LNCaP clone FGC (cell line): ENCODE data around the gene ALG8.
"Not testable (repeated sequence)": the region's sequence is repeated elsewhere in the genome, so short reads cannot be mapped to it uniquely, and the experiment has no call there.

Experiments
- DNase-seq: peaks from one replicate; pipeline ENCODE4 v3.0.0-alpha.2; 2011; ENCODE audit warnings: low read depth
- H3K4me3 ChIP-seq: 2 replicates; pipeline ENCODE4 v1.5.1; 2011; ENCODE audit warnings: mild to moderate bottlenecking, low read depth, low read length, control low read depth
- TF ChIP-seq, protein P1 (sequence below): IDR thresholded peaks from 2 replicates; pipeline ENCODE4 v1.5.1; 2012; ENCODE audit warnings: mild to moderate bottlenecking; ENCODE audit not compliant: control insufficient read depth, insufficient read depth; ENCODE audit errors: extremely low read depth

The ALG8 gene

DNA sequence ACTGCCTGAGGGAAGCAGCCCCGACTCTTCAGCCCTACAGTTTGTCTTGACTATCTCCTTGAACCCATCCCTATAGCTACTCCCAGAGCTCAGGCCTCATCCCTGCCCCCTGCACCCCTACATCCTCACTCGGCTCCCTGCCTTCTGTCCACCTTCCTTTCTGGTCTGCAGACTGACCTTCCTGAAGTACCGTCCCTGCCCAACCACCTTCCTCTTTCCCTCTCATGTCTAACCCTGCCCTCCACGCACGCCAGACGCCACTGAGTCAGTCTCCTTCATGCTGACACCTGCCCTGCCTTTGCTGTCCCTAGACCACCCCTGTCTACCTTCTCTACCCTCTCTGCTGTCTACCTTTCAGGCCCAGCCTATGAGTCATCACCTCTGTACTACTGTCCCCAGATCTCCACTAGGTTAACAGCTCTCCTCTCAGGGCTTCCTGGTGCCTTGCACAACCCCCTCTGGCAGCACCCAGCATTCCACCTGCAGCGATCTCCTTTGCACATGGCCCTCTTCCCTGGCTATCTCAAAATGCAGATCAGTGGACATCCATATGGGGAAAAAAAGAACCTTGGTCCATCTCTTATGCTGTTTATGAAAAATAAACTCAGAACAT lies 40.1 kb upstream of the ALG8 start:
- DNase-seq: no peak
- H3K4me3 ChIP-seq: no peak overlapping the region
- TF ChIP-seq, protein P1, sequence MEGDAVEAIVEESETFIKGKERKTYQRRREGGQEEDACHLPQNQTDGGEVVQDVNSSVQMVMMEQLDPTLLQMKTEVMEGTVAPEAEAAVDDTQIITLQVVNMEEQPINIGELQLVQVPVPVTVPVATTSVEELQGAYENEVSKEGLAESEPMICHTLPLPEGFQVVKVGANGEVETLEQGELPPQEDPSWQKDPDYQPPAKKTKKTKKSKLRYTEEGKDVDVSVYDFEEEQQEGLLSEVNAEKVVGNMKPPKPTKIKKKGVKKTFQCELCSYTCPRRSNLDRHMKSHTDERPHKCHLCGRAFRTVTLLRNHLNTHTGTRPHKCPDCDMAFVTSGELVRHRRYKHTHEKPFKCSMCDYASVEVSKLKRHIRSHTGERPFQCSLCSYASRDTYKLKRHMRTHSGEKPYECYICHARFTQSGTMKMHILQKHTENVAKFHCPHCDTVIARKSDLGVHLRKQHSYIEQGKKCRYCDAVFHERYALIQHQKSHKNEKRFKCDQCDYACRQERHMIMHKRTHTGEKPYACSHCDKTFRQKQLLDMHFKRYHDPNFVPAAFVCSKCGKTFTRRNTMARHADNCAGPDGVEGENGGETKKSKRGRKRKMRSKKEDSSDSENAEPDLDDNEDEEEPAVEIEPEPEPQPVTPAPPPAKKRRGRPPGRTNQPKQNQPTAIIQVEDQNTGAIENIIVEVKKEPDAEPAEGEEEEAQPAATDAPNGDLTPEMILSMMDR: no peak

DNA sequence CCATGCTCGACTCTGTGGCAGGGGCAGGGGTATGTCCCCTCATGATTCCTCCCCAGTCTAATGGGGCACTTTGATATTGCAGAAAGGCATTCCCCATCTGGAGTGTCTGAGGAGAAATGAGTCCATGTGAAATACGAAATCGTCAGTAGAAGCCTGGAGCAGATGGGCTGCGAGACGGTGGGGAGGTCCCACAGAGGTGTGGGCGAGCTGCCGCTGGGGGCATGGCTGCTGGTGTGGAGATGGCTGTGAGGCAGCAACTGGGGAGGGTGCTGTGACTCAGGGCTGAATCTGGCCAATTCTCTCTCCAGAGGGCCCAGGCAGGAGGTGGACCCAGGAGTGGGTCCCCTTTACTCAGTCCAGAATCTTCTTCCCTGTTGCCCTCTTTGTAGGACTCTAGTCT lies 37.8 kb upstream of the ALG8 start:
- H3K4me3 ChIP-seq: no peak overlapping the region
- DNase-seq: no peak
- TF ChIP-seq, protein P1: no peak

DNA sequence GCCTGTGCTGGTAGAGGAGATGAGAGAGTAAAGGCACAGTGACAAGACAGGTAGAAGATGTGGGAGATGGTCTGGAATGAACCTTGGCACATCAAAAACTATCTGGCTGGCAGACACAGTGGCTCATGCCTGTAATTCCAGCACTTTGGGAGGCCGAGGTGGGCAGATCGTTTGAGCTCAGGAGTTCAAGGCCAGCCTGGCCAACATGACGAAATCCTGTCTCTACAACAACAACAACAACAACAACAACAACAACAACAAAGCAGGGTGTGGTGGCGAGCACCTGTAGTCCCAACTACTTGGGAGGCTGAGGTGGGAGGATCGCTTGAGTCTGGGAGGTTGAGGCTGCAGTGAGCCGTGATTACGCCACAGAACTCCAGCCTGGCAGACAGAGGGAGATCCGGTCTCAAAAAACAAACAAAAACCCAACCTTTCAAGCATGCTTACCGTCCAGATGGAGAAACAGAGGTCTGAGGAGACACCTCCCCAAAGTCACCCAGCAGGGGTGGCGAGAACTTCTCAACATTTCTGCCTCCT lies 37.2 kb upstream of the ALG8 start:
- no peak overlapping the region for H3K4me3 ChIP-seq
- no peak for DNase-seq
- TF ChIP-seq, protein P1: no peak

DNA sequence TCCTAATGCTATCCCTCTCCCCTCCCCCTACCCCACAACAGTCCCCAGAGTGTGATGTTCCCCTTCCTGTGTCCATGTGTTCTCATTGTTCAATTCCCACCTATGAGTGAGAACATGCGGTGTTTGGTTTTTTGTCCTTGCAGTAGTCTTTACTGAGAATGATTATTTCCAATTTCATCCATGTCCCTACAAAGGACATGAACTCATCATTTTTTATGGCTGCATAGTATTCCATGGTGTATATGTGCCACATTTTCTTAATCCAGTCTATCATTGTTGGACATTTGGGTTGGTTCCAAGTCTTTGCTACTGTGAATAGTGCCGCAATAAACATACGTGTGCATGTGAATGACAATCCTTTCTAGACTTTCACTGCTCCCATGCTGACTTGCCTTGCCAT lies 36.4 kb upstream of the ALG8 start:
- H3K4me3 ChIP-seq, DNase-seq: not testable (repeated sequence)

DNA sequence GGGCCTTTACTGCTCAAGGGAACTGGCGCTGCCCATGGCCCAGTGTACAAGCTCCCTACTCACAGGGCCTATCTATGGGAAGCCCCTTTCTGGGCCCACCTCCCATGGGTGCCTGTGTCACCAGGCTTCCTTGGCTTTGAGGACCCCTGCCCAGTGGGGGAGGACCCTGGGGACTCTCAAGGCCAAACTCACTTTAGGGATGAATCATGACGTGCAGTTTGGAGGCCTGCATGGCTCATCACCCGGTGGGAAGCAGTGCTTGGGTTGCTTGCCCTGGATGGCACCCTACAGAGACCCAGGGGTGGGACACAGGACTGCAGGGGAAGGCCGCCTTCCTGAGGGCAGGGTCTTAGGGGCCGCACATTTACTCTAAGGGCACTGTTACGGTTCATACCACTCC lies 32.5 kb upstream of the ALG8 start:
- H3K4me3 ChIP-seq: no peak overlapping the region
- TF ChIP-seq, protein P1: no peak
- no peak for DNase-seq

DNA sequence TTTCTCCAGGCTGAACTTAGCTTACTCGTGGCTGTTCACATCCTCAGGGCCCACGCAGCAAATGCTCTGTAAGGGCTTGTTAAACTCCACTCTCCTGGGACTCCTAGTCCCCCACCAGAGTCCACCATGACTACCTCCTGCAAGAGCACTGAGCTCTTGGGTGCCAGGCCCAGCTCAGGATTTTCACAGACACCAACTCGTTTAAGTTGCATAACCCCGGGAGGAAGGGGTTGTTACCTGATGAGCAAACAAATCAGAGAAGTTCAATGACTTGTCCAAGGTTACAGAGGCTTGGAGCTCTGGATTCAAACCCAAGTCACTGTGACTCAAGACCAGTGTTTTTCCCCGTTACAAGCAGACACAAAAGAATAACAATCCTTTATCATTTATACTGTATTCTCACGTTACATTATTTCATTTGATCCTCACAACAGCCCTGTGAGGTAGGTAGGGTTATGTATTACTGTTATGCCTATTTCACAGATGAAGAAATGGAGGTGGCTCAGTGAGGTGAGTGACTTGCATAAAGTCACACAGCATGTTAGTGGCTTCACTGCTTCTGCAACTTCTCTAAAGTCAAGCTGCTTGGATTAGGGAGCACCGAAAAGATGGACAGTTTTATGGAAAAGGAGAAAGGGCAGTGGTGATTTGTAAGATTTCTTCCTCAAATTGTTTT lies 31.6 kb upstream of the ALG8 start:
- no peak for DNase-seq
- H3K4me3 ChIP-seq: no peak overlapping the region
- TF ChIP-seq, protein P1: no peak

DNA sequence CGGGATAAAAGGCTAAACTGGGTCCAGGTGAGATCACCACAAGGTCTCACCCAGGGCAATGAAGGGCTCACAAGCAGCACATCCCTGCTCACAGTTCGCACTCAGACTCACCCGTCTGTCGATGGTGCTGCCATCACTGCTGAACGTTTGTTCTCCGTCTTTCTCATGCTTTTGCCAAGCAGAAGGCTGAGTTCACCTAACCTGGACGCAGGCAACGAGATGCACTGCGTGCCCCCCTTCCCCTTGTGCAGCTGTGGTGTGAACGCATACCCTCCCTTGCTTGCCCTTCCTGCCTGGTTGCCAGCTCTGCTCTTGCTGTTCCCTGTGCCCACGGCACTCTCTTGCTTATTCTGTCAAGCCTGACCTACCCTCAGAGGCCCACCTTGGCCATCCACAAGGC lies 31.0 kb upstream of the ALG8 start:
- H3K4me3 ChIP-seq: no peak overlapping the region
- no peak for DNase-seq
- TF ChIP-seq, protein P1: no peak
